ENCODE results near the gene FBRSL1.

DNA sequence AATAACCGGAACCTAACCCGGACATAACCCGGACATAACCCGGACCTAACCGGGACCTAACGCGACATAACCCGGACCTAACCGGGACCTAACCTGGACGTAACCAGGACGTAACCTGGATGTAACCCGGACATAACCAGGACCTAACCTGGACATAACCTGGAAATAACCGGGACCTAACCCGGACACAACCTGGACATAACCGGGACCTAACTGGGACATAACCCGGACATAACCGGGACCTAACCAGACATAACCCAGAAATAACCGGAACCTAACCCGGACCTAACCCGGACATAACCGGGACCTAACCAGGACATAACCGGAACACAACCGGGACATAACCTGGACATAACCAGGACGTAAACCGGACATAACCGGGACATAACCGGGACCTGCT lies 6.7 kb upstream of the FBRSL1 start:
- TF ChIP-seq, protein P1, sequence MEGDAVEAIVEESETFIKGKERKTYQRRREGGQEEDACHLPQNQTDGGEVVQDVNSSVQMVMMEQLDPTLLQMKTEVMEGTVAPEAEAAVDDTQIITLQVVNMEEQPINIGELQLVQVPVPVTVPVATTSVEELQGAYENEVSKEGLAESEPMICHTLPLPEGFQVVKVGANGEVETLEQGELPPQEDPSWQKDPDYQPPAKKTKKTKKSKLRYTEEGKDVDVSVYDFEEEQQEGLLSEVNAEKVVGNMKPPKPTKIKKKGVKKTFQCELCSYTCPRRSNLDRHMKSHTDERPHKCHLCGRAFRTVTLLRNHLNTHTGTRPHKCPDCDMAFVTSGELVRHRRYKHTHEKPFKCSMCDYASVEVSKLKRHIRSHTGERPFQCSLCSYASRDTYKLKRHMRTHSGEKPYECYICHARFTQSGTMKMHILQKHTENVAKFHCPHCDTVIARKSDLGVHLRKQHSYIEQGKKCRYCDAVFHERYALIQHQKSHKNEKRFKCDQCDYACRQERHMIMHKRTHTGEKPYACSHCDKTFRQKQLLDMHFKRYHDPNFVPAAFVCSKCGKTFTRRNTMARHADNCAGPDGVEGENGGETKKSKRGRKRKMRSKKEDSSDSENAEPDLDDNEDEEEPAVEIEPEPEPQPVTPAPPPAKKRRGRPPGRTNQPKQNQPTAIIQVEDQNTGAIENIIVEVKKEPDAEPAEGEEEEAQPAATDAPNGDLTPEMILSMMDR (IDR thresholded peaks at IDR 0.05; ENCODE audit: extremely low read depth in 1 of 2, insufficient read depth in 1 of 2, low read depth in 1 of 2, low read length in 2 of 2), result no peak
- TF ChIP-seq POLR2A (IDR thresholded peaks at IDR 0.05; ENCODE audit: low read depth, low read length) (no peak), POLR2AphosphoS5 (IDR thresholded peaks at IDR 0.05; ENCODE audit: insufficient read depth, low read depth, low read length) (no peak), EZH2 (IDR thresholded peaks at IDR 0.05; ENCODE audit: borderline replicate concordance, low read depth, low read length, severe bottlenecking) (no peak)
